Fibroblast of the aortic adventitia (primary cell): ENCODE measurements around the gene LASP1NB.
"Not testable (repeated sequence)": the region's sequence is repeated elsewhere in the genome, so short reads cannot be mapped to it uniquely, and the experiment has no call there.

ENCODE experiments used
- DNase-seq: peaks from one replicate; pipeline ENCODE4 v3.0.0-alpha.2; 2010; ENCODE audit warnings: low read depth
- H3K4me3 ChIP-seq: 2 replicates; pipeline ENCODE4 v1.5.1; 2011; ENCODE audit warnings: low read depth, mild to moderate bottlenecking, control low read depth, low read length, moderate library complexity
- CTCF ChIP-seq: IDR thresholded peaks from 2 replicates; pipeline ENCODE4 v1.5.1; 2011; ENCODE audit warnings: mild to moderate bottlenecking, low read length, control low read depth, inconsistent platforms; ENCODE audit not compliant: insufficient read depth

LASP1NB gene

GRCh38 chr17:38960402-38960801, 35.0 kb downstream of the LASP1NB start:
- no peak for DNase-seq
- no peak for TF ChIP-seq CTCF
- no peak overlapping the region for H3K4me3 ChIP-seq

DNA sequence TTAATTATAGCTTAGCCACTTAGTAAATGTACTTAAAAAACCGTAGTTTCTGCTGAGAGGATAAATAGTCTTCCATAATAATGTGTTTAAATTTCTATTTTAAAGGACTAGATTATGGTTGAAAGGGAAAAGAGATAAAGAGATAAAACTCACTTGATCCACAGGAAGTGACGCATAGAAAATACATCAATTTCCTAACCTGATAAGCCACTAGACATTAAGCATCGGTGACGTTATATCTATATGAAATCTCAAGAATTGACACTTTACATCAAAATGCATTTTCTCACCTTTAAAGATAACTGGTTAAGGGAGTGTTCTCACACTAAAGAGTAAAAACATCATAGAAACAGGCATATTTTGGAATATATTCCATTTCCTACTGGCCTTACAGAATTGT, 36.0 kb downstream of the LASP1NB start:
- no peak overlapping the region for H3K4me3 ChIP-seq
- DNase-seq: no peak
- TF ChIP-seq CTCF: no peak

DNA sequence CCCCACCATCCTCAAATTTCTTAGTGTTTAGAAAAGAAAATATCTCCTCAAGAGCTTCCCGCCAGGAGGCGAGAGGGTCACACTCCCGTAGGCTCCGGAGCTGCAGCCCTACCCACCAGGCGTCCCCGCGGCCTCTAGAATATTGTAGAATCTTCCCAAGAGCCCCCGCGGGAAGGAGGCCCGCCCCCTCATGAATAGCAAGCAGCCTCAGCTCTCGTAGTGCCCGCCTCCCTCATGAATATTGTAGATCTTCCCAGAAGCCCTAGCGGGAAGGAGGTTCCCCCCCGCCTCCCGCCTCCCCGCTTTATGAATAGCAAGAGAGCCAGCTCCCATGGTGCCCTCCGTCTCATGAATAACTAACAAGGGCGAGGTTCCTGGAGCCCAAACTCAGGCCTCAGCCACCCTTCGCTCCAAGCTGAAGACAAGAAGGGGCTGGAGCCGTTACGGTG, 41.9 kb downstream of the LASP1NB start, which contains the start of gene FBXO47:
FBXO47 (minus strand) TSS at position 114 of the 449 bp plus-strand sequence. CDS start 4,378 bp downstream, outside the sequence.
- DNase-seq: peak; percentile 83

DNA sequence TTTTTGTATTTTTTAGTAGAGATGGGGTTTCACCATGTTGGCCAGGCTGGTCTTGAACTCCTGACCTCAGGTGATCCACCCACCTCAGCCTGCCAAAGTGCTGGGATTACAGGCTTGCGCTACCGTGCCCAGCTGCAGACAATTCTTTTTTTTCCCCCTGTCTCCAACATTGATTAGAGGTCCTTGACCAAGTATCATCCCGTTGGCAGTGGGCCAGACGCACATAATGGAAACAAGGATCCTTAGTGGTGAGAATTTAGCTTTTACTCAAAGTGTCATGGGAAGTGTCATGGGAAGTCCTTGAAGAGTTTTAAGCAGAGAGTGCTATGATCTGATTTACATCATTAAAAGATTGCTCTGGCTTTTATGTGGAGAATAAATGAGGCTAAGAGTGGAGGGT, 43.9 kb downstream of the LASP1NB start:
- TF ChIP-seq CTCF: no peak
- H3K4me3 ChIP-seq: no peak overlapping the region
- DNase-seq: no peak

More for the DNA sequence above, 41.9 kb downstream of the LASP1NB start, which contains the start of gene FBXO47:
- peak within 1 kb of the TSS; percentile 50 for H3K4me3 ChIP-seq
- peak; percentile 11 for TF ChIP-seq CTCF

DNA sequence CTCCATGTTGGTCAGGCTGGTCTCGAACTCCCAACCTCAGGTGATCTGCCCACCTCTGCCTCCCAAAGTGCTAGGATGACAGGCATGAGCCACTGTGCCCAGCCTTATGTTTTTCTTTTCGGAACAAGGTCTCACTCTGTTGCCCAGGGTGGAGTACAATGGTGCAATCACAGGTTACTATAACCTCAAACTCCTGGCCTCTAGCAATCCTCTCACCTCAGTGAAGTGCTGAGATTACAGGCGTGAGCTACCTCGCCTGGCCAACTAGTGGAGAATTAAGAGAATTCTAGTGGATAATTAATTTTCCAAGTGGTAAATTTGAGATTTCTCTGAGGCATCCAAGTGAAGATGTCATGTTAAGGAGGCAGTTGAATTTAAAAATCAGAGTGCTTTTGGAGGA, 44.7 kb downstream of the LASP1NB start:
- no peak overlapping the region for H3K4me3 ChIP-seq
- no peak for TF ChIP-seq CTCF
- no peak for DNase-seq

DNA sequence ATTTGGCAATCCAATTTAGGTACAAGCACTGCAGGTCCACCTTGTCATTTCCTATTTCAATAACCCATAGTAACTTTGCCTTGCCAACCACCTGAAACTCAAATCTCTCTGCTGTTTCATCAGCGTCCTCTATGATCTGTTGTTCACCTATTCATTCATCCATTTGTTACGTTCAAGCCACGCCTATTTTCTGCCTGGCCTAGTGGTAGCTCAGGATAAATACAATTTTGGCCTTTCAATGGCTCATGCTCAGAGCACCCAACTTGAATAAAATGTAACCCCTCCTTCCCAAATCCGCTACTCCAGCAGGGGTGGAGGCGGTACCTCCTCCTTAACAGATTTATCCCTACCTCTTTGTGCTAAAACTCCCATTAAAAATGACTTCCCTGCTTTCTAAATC, 45.4 kb downstream of the LASP1NB start:
- TF ChIP-seq CTCF: no peak
- no peak for DNase-seq
- H3K4me3 ChIP-seq: no peak overlapping the region

DNA sequence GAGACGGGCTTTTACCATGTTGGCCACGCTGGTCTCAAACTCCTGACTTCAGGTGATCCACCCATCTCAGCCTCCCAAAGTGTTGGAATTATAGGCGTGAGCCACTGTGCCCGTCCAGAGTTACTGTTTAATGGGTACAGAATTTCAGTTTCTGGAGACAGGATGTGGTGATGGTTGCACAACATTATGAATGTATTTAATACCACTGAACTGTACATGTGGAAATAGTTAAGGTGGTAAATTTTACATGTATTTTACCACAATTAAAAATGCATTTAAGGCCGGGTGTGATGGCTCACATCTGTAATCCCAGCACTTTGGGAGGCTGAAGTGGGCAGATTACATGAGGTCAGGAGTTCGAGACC, 50.8 kb downstream of the LASP1NB start:
- H3K4me3 ChIP-seq: not testable (repeated sequence)
- peak; percentile 45 for DNase-seq
